Activated B cell treated with CpG ODN at 0.5 μM for 24 hours (primary cell): ENCODE data around the gene TADA3. TPM values are rescaled to one million over a fixed set of nuclear protein-coding genes. Genes with fewer than 3 reads are reported as not detected.
A peak's percentile ranks its signal among the peaks of the same experiment; 100 is the strongest.

Experiments used
- ATAC-seq: fragments of 200-7000 bp; cut with Tn5 transposase; one replicate; pipeline ENCODE4 v1.10.0; 2021; ENCODE audit warnings: low read depth, mild to moderate bottlenecking, moderate library complexity
- CTCF ChIA-PET: fragments of 350-600 bp; sonication (Branson Sonifier 250); formaldehyde crosslinking; loops from one replicate; lab custom pipeline; 2021; ENCODE audit warnings: antibody characterized with exemption; lab: Charles Lee
- POLR2A ChIA-PET: fragments of 350-600 bp; sonication (Branson Sonifier 250); formaldehyde crosslinking; loops from one replicate; lab custom pipeline; 2021; ENCODE audit warnings: antibody characterized with exemption; lab: Charles Lee
- DNase-seq: peaks from one replicate; pipeline ENCODE4 v3.0.0; 2022
- H3K27ac Mint-ChIP-seq: one replicate; pipeline ENCODE4 v1.8.0; 2020; ENCODE audit warnings: mixed read lengths
- H3K27me3 Mint-ChIP-seq: one replicate; pipeline ENCODE4 v1.8.0; 2021; ENCODE audit warnings: mixed read lengths
- H3K36me3 Mint-ChIP-seq: one replicate; pipeline ENCODE4 v1.8.0; 2021; ENCODE audit warnings: low read depth, mixed read lengths
- H3K4me1 Mint-ChIP-seq: one replicate; pipeline ENCODE4 v1.8.0; 2021; ENCODE audit warnings: mixed read lengths
- H3K4me3 Mint-ChIP-seq: one replicate; pipeline ENCODE4 v1.8.0; 2020; ENCODE audit warnings: mild to moderate bottlenecking, mixed read lengths
- H3K9me3 Mint-ChIP-seq: one replicate; pipeline ENCODE4 v1.8.0; 2020; ENCODE audit warnings: mixed read lengths
- intact Hi-C: fragments of 100-400 bp; cut with micrococcal nuclease; formaldehyde crosslinking; loops from one replicate; pipeline ENCODE4 v1.15.1; 2024
- total RNA-seq: library from RNA; stranded (reverse); gene quantifications from 2 replicates; pipeline ENCODE4 v1.2.3, GENCODE V29; 2022
- TF ChIP-seq, protein P1 (sequence below): fragments of 200-600 bp; IDR thresholded peaks from one replicate; pipeline ENCODE4 v1.8.0; 2022; ENCODE audit warnings: antibody characterized with exemption, mild to moderate bottlenecking

Gene TADA3
- total RNA-seq, 1 donor from 2014 or later = 44.7 TPM

DNA sequence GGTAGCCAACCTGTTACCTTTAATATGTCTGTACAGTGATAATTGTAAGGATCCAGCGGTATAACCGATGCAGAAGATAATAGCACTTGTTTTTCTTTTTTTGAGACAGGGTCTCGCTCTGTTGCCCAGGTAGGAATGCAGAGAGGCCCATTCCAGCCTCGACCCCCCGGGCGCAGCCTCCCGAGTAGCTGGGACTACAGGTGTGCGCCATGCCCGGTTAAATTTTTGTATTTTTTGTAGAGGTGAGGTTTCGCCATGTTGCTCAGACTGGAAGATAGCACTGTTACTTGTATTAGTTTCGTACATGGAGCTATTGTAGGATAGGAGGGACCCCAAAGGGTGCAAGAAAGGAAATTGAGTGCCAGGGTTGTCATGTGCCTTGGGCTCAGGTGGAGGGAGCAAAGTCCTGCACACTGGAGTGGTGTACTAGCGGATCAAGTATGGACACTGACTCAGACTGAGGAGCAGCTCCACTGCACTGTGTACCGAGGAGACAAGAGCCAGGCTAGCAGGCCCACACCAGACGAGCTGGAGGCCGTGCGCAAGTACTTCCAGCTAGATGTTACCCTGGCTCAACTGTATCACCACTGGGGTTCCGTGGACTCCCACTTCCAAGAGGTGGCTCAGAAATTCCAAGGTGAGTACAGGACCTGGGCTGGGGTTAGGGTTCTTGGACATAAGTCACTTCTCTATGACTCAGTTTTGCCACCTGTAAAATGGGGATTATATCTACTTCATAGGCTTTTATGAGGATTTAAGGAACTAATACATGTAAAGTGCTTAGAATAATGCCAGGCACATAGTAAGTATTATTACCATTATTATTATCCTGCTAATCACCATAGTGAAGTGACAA lies 41.5 kb downstream of the TADA3 start:
- Mint-ChIP-seq H3K27me3 (no peaks in the 10 kb centered on the region), H3K36me3 (peaks cover 64% of the 10 kb centered on the region), H3K27ac (peak overlapping the region; percentile 95), H3K9me3 (no peaks in the 10 kb centered on the region), H3K4me1 (peaks cover 48% of the 10 kb centered on the region), H3K4me3 (peak overlapping the region; percentile 94)
- ATAC-seq (no peak), DNase-seq (no peak)
- ChIA-PET CTCF (interaction anchor here (1.4 to 1.6 kb wide), 2 partner anchors 42 to 44 kb away, joined by 4 to 5 read pairs; partner anchors contain the start of genes ARPC4 and TADA3), POLR2A (interaction anchor here (1.0 to 6.3 kb wide), 9 partner anchors 19 to 275 kb away, joined by 3 to 106 read pairs (median 9); partner anchors contain the start of genes ARPC4, BRPF1, JAGN1 and TADA3)
- intact Hi-C loops = loop anchor here (1.0 to 2.0 kb wide), 4 partner anchors 18 to 354 kb away; partner anchors contain the start of genes CAMK1, FANCD2 and SETD5
- TF ChIP-seq, protein P1, sequence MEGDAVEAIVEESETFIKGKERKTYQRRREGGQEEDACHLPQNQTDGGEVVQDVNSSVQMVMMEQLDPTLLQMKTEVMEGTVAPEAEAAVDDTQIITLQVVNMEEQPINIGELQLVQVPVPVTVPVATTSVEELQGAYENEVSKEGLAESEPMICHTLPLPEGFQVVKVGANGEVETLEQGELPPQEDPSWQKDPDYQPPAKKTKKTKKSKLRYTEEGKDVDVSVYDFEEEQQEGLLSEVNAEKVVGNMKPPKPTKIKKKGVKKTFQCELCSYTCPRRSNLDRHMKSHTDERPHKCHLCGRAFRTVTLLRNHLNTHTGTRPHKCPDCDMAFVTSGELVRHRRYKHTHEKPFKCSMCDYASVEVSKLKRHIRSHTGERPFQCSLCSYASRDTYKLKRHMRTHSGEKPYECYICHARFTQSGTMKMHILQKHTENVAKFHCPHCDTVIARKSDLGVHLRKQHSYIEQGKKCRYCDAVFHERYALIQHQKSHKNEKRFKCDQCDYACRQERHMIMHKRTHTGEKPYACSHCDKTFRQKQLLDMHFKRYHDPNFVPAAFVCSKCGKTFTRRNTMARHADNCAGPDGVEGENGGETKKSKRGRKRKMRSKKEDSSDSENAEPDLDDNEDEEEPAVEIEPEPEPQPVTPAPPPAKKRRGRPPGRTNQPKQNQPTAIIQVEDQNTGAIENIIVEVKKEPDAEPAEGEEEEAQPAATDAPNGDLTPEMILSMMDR = no peak

GRCh38 chr3:9749645-9750555 lies 42.4 kb downstream of the TADA3 start, which contains the start of gene OGG1:
OGG1 (plus strand) TSS chr3:9749952; CDS start chr3:9750287, 335 bp downstream.
- intact Hi-C loops = loop anchor here (1.0 to 2.0 kb wide), 7 partner anchors 19 to 353 kb away; partner anchors contain the start of genes BRPF1, CAMK1, FANCD2 and MTMR14
- Mint-ChIP-seq H3K36me3 (peaks cover 66% of the 10 kb centered on the region), H3K9me3 (no peaks in the 10 kb centered on the region), H3K4me1 (peaks cover 48% of the 10 kb centered on the region), H3K27ac (peak within 1 kb of the TSS; percentile 95), H3K27me3 (no peaks in the 10 kb centered on the region), H3K4me3 (peak within 1 kb of the TSS; percentile 94)
- ChIA-PET POLR2A (interaction anchor here (0.6 to 6.3 kb wide), 19 partner anchors 14 to 571 kb away, joined by 3 to 106 read pairs (median 4); partner anchors contain the start of genes ARPC4, BRPF1, JAGN1 and MTMR14), CTCF (interaction anchor here (0.6 to 1.6 kb wide), 5 partner anchors 17 to 246 kb away, joined by 3 to 5 read pairs (median 4); partner anchors contain the start of genes ARPC4 and TADA3)
- ATAC-seq = peak; percentile 90
- peak; percentile 89 for DNase-seq
- TF ChIP-seq, protein P1 = no peak

DNA sequence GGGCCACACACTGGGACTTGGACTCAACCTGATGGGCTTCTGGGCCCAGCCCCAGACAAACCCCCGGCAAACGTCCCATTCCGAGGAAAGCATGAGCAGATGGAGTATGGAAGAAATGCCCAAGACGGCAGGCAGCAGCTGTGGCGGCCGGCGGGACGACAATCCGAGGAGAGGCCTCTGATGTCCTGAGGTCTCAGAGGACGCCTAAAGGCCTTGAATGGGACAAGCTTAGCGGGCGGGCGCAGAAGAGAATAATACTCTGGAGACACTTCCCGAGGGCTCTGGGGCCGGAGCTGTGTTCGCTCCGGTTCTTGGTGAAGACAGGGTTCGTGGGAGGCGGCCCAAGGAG lies 43.0 kb downstream of the TADA3 start:
- peak overlapping the region; percentile 94 for H3K4me3 Mint-ChIP-seq
- intact Hi-C loops = loop anchor here (1.0 kb wide), 3 partner anchors 18 to 100 kb away; partner anchors contain the start of genes BRPF1, MTMR14 and TADA3
- peak overlapping the region; percentile 95 for H3K27ac Mint-ChIP-seq
- ChIA-PET CTCF (interaction anchor here (0.7 to 1.4 kb wide), 3 partner anchors 17 to 197 kb away, joined by 3 to 5 read pairs (median 3); no protein-coding TSS in a partner anchor), POLR2A (interaction anchor here (0.7 to 6.3 kb wide), 15 partner anchors 13 to 572 kb away, joined by 3 to 106 read pairs (median 4); partner anchors contain the start of genes ARPC4, BRPF1, JAGN1 and MTMR14)
- H3K9me3 Mint-ChIP-seq = no peaks in the 10 kb centered on the region
- H3K27me3 Mint-ChIP-seq = no peaks in the 10 kb centered on the region
- TF ChIP-seq, protein P1 = no peak
- ATAC-seq (no peak), DNase-seq (no peak)
- peaks cover 66% of the 10 kb centered on the region for H3K36me3 Mint-ChIP-seq
- peaks cover 46% of the 10 kb centered on the region for H3K4me1 Mint-ChIP-seq

- CTCF ChIA-PET = interaction anchor here (1.1 kb wide), 1 partner anchor 34 kb away, joined by 3 read pairs; no protein-coding TSS in a partner anchor
- POLR2A ChIA-PET = interaction anchor here (0.9 to 5.1 kb wide), 2 partner anchors 16 to 34 kb away, joined by 3 to 55 read pairs; partner anchors contain the start of gene BRPF1
- Mint-ChIP-seq H3K4me3 (no peak overlapping the region), H3K36me3 (peaks cover 71% of the 10 kb centered on the region), H3K27ac (no peak overlapping the region), H3K4me1 (peaks cover 40% of the 10 kb centered on the region), H3K9me3 (no peaks in the 10 kb centered on the region), H3K27me3 (no peaks in the 10 kb centered on the region)
- intact Hi-C loops = no loop called here
- ATAC-seq = no peak
- TF ChIP-seq, protein P1 = no peak
- no peak for DNase-seq
These were observed 44.2 kb downstream of the TADA3 start for GRCh38 chr3:9748031-9748430.
